Jurkat, Clone E6-1 (cell line): Measurements from ENCODE around the gene FRMD6.
A peak's percentile ranks its signal among the peaks of the same experiment; 100 is the strongest.
"Not testable (repeated sequence)": the region's sequence is repeated elsewhere in the genome, so short reads cannot be mapped to it uniquely, and the experiment has no call there.

Experiments
- DNase-seq: peaks from one replicate; pipeline ENCODE4 v3.0.0-alpha.2; 2011; ENCODE audit warnings: low read depth, low spot score
- H3K4me3 ChIP-seq: 2 replicates; pipeline ENCODE4 v1.5.1; 2011; ENCODE audit warnings: mild to moderate bottlenecking, low read length, control low read depth, moderate library complexity

FRMD6 gene

DNA sequence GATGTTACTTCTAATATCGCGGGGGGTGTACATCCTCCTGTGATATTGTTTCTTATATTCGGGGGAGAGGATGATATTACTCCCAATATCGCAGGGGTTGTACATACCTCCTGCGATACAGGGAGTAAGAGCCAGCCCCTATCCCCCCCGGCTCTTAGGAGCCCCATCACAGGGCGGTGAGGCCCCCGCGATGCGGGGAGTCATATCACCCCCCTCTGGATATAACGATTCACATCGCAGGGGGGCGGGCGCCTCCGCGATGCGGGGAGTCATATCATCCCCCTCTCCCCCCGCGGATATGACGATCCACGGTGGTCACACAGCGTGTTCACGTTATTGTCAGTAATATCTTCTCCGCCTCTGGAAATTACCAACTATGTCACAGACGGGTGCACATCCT, 95.1 kb downstream of the FRMD6 start:
- DNase-seq, H3K4me3 ChIP-seq: not testable (repeated sequence)

GRCh38 chr14:51750542-51750941, 98.8 kb downstream of the FRMD6 start:
- no peak overlapping the region for H3K4me3 ChIP-seq
- no peak for DNase-seq

DNA sequence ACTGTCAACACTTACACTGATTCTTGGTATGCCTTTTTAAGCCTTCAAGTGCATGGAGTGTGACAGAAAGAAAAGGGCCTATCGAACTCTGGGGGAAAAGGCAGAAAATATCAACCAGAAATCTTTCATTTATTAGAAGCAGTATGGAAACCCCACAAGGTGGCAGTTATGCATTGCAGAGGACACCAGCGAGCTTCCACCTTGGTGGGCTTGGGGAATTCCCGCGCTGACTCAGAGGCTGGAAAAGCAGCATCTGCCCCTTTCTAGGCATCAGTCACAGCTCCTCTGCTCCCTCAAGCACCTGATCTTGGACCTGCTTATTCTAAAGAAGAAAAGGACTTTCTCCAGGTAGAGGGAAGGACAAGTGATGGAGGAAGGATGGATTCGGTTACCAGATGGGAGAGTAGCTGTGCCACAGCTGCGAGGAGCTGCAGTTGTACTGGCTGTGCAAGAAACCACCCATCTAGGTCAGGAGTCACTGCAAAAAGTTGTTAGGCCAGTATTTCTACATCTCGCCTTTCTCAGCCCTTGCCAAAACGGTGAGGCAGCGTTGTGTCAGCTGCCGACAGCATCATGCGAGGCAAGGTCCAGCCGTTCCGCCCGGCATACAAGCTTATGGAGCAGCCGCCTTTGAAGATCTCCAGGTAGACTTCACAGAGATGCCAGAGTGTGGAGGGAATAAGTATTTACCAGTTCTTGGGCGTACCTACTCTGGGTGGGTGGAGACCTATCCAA, 100.1 kb downstream of the FRMD6 start:
- DNase-seq, H3K4me3 ChIP-seq: not testable (repeated sequence)

DNA sequence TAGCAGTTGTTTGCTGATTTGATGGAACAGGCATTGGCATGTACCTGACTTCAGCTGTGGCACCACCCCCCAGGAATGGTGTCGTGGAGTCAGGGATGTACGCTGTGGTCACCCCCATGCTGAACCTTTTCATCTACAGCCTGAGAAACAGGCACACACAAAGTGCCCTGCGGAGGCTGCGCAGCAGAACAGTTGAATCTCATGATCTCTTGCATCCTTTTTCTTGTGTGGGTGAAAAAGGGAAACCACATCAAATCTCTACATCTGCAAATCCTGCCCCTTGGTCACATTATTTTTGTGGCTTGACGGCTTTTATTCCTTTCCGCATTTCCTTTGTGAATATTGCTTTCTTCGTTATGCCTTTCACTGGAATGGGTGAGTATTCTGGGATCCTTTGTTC, 106.0 kb downstream of the FRMD6 start:
- DNase-seq = peak; percentile 47
- not testable (repeated sequence) for H3K4me3 ChIP-seq

- no peak for DNase-seq
- H3K4me3 ChIP-seq = no peak overlapping the region
These were observed 108.2 kb downstream of the FRMD6 start for GRCh38 chr14:51759950-51760349.

- H3K4me3 ChIP-seq, DNase-seq: not testable (repeated sequence)
These were observed 114.0 kb downstream of the FRMD6 start for GRCh38 chr14:51765726-51766125.

GRCh38 chr14:51766586-51766985, 114.9 kb downstream of the FRMD6 start:
- DNase-seq, H3K4me3 ChIP-seq: not testable (repeated sequence)

GRCh38 chr14:51769261-51769660, 117.6 kb downstream of the FRMD6 start:
- not testable (repeated sequence) for H3K4me3 ChIP-seq, DNase-seq

DNA sequence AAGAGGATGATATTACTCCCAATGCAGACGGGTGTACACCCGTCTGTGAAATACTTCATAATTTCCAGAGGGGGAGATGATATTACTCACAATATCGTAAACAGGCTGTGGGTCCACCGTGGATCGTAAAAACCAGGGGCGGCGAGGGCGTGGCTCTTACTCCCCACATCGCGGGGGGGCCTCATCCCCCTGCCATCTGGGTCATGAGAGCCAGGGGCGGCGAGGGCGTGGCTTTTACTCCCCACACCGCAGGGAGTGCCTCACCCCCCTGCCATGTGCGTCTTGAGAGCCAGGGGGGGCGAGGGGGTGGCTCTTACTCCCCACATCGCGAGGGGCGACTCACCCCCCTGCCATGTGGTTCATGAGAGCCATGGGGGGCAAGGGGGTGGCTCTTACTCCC, 122.5 kb downstream of the FRMD6 start:
- no peak overlapping the region for H3K4me3 ChIP-seq
- DNase-seq = no peak

- H3K4me3 ChIP-seq = no peak overlapping the region
- DNase-seq = peak; percentile 48
These were observed 124.6 kb downstream of the FRMD6 start for GRCh38 chr14:51776102-51776894.

DNA sequence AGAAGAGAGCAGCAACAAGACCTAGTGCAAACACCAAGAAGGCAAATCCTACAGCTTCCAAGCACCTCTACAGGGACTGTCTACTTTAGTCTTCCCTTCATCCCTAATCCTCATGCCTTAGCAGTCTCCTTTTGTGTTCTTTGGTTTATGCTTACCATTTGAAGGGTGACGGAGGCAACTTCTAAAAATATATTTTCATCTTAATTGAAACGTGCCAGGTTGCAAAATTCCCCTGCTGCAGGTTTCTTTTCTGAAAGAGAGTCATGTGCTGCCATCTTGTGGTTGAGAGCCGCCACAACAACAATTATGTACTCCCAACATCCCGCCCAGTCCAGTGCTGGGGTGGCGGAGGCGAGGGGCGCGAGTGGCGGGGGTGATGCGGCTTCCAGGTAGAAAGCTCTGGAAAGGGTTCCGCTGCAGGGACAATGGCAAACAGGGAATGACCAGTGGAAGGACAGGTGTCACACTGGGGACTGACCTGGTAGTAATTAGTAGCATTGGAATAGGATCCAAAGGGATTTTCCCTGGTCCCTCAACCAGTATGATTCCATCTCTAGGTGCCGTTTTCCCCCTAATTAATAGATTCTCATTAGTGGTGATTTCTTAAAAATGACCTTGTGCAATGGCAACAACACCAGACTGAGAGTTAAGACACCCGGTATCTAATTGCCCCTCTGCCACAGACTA, 128.4 kb downstream of the FRMD6 start:
- H3K4me3 ChIP-seq = no peak overlapping the region
- DNase-seq = peak; percentile 51
